Measurements from ENCODE around the gene SMARCD3. TPM values are rescaled to one million over a fixed set of nuclear protein-coding genes. Genes with fewer than 3 reads are reported as not detected.

The SMARCD3 gene
- total and polyA plus RNA-seq, 12 donors: 77.7 to 175 (median 97.6) TPM

GRCh38 chr7:151206914-151207313 lies 41.6 kb downstream of the SMARCD3 start:
- WGBS, 2 donors: 66 to 73% methylated on average over 9 of the region's 9 CpGs
- intact Hi-C loops (cut with DNase I): no loop called here

DNA sequence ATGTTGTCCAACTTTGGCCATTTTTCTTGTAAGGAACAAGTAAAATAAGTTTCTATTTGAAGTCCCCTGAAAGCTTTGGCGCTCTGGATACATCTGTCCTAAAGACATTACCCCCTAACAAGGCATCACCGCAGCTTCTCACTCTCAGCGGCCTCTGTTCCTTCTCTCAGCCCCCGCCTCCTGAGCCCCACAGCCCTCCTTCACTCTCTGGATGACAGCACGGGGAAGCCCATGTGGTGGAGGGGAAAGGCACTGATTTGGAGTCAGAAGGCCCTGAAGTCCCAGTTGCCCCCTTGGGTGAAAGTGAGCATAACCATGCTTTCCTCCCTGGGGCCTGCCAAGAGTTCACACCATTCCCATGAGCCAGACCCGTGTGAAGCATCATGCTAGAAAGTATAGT lies 42.8 kb downstream of the SMARCD3 start:
- no peak overlapping the region for H3K27ac ChIP-seq
- intact Hi-C loops (cut with DNase I): no loop called here
- ATAC-seq: no peak
- H3K4me3 ChIP-seq: no peak overlapping the region
- H3K27me3 ChIP-seq: peaks cover 10 to 30% (median 14%) of the 10 kb centered on the region in 7 donors
- TF ChIP-seq, protein P1, sequence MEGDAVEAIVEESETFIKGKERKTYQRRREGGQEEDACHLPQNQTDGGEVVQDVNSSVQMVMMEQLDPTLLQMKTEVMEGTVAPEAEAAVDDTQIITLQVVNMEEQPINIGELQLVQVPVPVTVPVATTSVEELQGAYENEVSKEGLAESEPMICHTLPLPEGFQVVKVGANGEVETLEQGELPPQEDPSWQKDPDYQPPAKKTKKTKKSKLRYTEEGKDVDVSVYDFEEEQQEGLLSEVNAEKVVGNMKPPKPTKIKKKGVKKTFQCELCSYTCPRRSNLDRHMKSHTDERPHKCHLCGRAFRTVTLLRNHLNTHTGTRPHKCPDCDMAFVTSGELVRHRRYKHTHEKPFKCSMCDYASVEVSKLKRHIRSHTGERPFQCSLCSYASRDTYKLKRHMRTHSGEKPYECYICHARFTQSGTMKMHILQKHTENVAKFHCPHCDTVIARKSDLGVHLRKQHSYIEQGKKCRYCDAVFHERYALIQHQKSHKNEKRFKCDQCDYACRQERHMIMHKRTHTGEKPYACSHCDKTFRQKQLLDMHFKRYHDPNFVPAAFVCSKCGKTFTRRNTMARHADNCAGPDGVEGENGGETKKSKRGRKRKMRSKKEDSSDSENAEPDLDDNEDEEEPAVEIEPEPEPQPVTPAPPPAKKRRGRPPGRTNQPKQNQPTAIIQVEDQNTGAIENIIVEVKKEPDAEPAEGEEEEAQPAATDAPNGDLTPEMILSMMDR (IDR thresholded peaks at IDR 0.05): no peak
- WGBS, 2 donors: 69 to 71% methylated on average over 6 of the region's 6 CpGs
- no peaks in the 10 kb centered on the region for H3K36me3 ChIP-seq
- no peaks in the 10 kb centered on the region for H3K4me1 ChIP-seq
- DNase-seq: no peak
- no peaks in the 10 kb centered on the region for H3K9me3 ChIP-seq

More at GRCh38 chr7:151206914-151207313, 41.6 kb downstream of the SMARCD3 start:
- DNase-seq: no peak
- Histone ChIP-seq H3K4me1 (no peaks in the 10 kb centered on the region), H3K36me3 (peaks cover 0 to 3% (median 0%) of the 10 kb centered on the region in 9 donors), H3K4me3 (no peak overlapping the region), H3K27me3 (peaks cover 10 to 30% (median 14%) of the 10 kb centered on the region in 7 donors), H3K27ac (no peak overlapping the region), H3K9me3 (no peaks in the 10 kb centered on the region)
- ATAC-seq: no peak
- TF ChIP-seq, protein P1 (IDR thresholded peaks at IDR 0.05): no peak

GRCh38 chr7:151204383-151205032 lies 44.0 kb downstream of the SMARCD3 start:
- intact Hi-C loops (cut with DNase I): no loop called here
- Histone ChIP-seq H3K4me3 (no peak overlapping the region), H3K4me1 (peaks cover 0 to 5% (median 0%) of the 10 kb centered on the region in 9 donors), H3K9me3 (no peaks in the 10 kb centered on the region), H3K36me3 (no peaks in the 10 kb centered on the region), H3K27me3 (peaks cover 10 to 36% (median 15%) of the 10 kb centered on the region in 7 donors), H3K27ac (no peak overlapping the region)
- ATAC-seq (peak in 1 of 8 donors; percentile 43), DNase-seq (no peak)
- 63 to 71% methylated on average over 46 to 48 of the region's 48 CpGs for WGBS, 2 donors
- TF ChIP-seq, protein P1 (IDR thresholded peaks at IDR 0.05): no peak

GRCh38 chr7:151202836-151203235 lies 45.7 kb downstream of the SMARCD3 start:
- WGBS, 2 donors: 95 to 96% methylated on average over 9 of the region's 9 CpGs
- TF ChIP-seq, protein P1 (IDR thresholded peaks at IDR 0.05): no peak
- H3K36me3 ChIP-seq: no peaks in the 10 kb centered on the region
- intact Hi-C loops (cut with DNase I): no loop called here
- no peak overlapping the region for H3K4me3 ChIP-seq
- H3K27ac ChIP-seq: no peak overlapping the region
- H3K9me3 ChIP-seq: no peaks in the 10 kb centered on the region
- H3K4me1 ChIP-seq: peaks cover 0 to 8% (median 0%) of the 10 kb centered on the region in 9 donors
- H3K27me3 ChIP-seq: peaks cover 10 to 36% (median 15%) of the 10 kb centered on the region in 7 donors
- ATAC-seq (no peak), DNase-seq (no peak)

All from heart right ventricle (tissue), 16 donors.